ENCODE data around the gene FIBCD1.

FIBCD1 gene

DNA sequence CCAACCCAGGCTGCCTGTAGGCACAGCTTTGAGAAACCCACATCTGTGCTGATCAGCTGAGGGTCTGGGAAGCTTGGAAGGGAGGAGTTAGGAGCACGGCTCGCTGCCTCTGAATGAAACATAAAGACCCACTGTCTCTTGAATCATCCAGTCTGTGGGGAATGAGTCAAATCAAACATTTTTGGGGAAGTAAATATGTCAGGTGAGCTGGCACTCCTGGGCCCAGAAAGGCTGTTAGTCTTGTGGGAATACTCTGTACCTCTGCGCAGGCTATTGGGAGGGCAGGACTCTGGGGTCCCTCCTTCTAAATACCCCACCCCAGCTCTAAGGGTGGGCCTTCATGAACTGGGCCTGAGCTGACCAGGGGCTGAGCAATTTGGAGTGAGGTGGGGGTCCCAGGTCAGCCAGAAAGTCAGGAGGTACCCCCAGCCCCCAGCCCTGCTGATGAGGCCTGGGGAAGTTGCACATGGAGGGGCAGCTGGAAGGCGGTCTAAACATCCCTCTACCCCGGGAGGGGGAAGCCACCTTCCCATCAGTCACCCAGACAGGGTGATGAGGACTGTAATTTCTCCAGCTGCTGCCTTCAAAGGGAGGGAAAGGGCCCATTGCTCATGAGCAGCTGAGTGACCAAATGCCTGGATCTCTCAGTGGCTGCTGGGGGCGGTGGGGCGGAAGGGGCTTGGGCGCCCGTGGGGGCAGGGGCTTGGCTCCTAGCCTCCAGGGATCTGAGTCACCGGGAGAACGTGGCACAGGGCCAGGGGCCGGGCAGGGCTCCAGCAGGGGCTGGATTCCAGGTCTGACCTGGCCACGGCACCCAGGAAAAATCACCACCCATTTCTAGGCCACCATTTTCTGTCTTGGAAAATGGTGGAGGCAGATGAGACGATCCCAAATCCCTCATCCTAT is 10.8 kb downstream of the FIBCD1 start:
- TF ChIP-seq CTCF (IDR thresholded peaks at IDR 0.05; ENCODE audit: low read depth, low read length) = no peak
- peak; percentile 67 to 71 for DNase-seq (ENCODE audit: low read depth in 2 of 2)
- H3K4me3 ChIP-seq (replicated peaks in 1 of 2; ENCODE audit: low read depth in 2 of 2, low read length in 2 of 2) = no peak overlapping the region

DNA sequence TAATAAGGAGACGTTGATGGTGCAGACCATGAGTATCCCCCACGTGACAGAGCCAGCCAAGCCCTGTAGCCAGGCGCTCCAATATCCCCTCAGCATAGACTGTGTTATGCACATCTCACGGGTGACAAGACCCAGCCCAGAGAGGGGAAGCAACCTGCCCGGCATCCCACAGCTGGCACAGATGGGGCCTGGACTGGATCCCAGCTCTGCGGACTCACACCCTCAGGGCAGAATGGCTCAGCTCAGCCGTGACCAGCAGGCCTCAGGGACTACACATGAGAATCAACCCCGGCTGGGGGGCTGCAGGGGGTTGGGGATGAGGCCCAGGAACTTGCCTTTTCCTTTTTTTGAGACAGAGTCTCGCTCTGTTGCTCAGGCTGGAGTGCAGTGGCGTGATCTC is 11.7 kb downstream of the FIBCD1 start:
- H3K4me3 ChIP-seq (replicated peaks in 1 of 2; ENCODE audit: low read depth in 2 of 2, low read length in 2 of 2) = no peak overlapping the region
- DNase-seq (ENCODE audit: low read depth in 2 of 2) = no peak
- no peak for TF ChIP-seq CTCF (IDR thresholded peaks at IDR 0.05; ENCODE audit: low read depth, low read length)

DNA sequence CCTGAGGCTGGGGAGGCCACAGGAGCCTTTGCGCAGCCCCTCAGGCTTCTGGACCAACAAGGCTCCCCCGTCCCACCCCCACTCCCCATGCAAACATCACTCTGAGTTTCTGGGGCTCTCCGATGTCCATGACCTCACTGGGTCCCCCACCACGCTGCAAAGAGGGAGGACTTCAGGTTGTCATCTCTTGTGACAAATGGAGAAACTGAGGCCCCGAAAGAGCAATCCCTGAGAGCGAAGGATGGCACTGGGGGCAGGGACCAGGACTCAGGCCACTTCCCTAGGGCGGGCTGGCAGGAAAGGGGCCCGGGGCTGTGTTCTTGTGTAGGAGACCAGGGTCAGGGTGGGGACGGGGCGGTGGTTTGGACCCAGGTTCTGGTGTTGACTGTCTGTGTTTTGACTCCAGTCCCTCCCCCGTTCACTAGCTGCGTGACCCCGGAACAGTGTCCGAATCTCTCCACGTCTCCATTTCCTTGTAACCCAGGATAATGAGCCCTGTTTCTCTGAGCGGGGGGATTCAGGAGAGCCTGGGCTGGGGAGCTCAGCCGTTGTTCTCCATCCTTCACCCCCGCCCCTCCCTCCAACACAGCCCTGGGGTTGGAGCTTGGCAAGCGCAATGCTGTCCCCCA is 13.9 kb downstream of the FIBCD1 start:
- no peak for TF ChIP-seq CTCF (IDR thresholded peaks at IDR 0.05; ENCODE audit: low read depth, low read length)
- H3K4me3 ChIP-seq (replicated peaks in 1 of 2; ENCODE audit: low read depth in 2 of 2, low read length in 2 of 2) = no peak overlapping the region
- no peak for DNase-seq (ENCODE audit: low read depth in 2 of 2)

DNA sequence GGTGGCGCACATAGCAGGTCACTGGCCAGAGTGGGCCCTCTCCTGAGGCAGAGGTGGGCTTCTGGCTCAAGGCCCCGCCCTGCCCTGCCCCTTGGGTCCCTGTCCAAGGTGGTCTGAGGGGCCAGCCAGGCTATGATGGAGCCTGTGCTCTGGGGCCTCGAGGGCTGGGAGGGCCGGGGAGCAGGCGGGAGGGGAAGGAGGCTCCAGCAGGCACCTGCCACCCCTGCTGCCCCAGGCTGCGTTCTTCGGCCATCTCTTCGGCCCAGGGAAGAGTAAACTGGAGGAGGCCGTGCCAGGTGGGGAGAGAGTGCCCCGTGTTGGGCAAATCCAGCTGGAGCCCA is 14.6 kb downstream of the FIBCD1 start:
- no peak for DNase-seq (ENCODE audit: low read depth in 2 of 2)
- H3K4me3 ChIP-seq (replicated peaks in 1 of 2; ENCODE audit: low read depth in 2 of 2, low read length in 2 of 2) = no peak overlapping the region
- no peak for TF ChIP-seq CTCF (IDR thresholded peaks at IDR 0.05; ENCODE audit: low read depth, low read length)

GRCh38 chr9:130923611-130924447 is 15.2 kb downstream of the FIBCD1 start:
- DNase-seq (ENCODE audit: low read depth in 2 of 2) = no peak
- TF ChIP-seq CTCF (IDR thresholded peaks at IDR 0.05; ENCODE audit: low read depth, low read length) = no peak

DNA sequence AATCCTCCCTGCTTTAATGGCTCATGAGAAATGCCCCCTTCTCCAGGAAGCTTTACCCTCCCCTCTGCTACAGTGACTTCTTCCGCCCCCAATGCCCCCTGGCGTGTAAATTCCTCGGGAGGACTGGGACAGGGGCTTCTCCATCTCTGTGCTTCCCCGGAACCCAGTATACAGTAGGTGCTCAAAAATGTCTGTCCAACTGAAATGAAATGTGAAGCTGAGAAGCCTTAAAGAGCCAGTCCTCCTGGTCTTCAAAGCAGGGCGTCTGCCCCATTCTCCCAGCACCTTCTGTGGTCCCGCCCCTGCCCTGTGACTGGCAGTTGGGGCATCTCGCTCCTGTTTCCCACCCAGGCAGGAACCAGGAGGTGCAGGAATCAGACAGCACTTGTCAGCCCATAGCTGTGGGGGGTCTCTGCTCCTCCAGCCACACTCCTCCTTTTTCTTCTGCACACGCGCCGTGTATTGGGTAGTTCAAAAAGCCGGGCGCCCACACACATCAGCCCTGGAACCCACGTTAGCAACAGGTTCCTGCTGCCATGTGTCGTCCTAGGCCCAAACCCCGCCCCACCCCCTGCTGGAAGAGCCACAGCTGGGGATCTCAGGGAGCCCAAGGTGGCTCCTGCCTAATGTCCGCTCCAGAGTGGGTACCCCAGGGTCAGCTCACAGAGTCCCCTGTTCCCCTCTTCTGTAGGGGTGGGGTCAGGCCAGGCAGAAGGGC is 16.0 kb downstream of the FIBCD1 start:
- DNase-seq (ENCODE audit: low read depth in 2 of 2) = no peak
- TF ChIP-seq CTCF (IDR thresholded peaks at IDR 0.05; ENCODE audit: low read depth, low read length) = no peak
- H3K4me3 ChIP-seq (replicated peaks in 1 of 2; ENCODE audit: low read depth in 2 of 2, low read length in 2 of 2) = no peak overlapping the region

More at GRCh38 chr9:130923611-130924447, 15.2 kb downstream of the FIBCD1 start:
- H3K4me3 ChIP-seq (replicated peaks in 1 of 2; ENCODE audit: low read depth in 2 of 2, low read length in 2 of 2) = no peak overlapping the region

All from cardiac fibroblast (primary cell).